Smooth muscle cell of the brain vasculature (primary cell): Measurements from ENCODE around the gene FBRSL1.
"Not testable (repeated sequence)": the region's sequence is repeated elsewhere in the genome, so short reads cannot be mapped to it uniquely, and the experiment has no call there.

Source experiments
- DNase-seq: peaks from one replicate; pipeline ENCODE4 v3.0.0-alpha.2; 2012; ENCODE audit warnings: low read depth, low spot score

The FBRSL1 gene

DNA sequence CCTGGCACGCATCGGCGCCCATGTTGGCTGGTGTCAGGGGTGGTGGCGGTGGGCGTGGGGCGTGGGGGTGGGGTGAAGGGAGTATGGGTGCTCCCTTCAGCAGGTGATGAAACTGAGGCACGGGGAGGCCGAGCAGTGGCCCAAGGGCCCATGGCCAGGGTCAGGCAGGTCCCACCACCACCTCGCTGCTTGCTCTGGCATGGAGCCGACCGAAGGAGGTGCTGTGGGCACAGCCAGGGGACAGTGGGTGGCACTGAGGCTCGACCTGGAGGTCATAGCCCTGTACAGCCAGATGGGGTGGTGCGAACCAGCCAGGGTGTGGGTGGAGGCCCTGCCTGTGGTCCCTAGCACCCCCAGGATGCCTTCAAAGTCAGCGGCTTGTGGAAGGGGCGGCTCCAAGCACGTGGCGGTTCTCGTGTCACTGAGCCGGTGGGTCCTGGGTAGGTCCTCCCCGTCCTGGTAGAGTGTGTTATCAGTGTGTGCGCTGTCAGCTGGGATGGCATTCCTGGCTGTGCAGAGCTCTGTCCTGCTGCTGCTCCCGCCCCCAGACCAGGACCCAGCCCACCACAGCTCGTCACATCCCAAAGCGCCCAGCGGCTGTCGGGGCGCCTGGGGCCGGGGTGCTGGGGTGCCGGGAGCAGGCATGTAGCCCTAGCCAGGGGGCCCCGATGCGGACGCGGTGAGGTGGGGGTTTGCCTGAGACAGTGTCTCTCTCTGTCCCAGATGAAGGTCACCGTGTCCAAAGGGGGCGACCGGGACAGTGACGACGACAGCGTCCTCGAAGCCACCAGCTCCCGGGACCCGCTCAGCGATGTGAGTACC is 35.3 kb downstream of the FBRSL1 start:
- no peak for DNase-seq

DNA sequence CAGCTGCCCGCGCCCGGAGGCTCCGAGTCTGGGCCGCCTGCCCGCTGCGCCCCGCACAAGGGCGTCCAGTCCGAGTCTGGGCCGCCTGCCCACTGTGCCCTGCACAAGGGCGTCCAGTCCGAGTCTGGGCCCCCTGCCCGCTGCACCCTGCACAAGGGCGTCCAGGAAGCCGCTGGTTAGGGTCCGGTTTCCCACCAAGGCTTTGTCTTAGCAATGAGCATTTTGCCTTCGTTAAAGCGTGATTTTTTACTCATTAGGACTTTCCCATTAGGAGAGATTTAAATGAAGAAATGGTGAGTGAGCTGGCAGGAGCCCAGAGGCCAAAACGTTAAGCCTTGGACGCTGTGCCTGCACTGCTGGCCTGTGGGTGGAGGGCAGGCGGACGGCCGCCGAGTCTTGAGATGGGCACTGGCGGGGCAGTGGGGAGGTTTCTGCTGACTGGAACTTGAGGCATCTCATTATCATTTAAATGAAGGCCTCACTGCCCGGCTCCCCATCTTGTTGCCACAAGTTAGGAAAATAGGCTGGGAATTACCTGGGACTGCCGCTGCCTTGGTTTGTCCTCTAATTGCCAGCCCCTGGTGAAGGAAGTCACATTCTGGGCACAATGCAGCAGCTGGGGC is 36.0 kb downstream of the FBRSL1 start:
- no peak for DNase-seq

DNA sequence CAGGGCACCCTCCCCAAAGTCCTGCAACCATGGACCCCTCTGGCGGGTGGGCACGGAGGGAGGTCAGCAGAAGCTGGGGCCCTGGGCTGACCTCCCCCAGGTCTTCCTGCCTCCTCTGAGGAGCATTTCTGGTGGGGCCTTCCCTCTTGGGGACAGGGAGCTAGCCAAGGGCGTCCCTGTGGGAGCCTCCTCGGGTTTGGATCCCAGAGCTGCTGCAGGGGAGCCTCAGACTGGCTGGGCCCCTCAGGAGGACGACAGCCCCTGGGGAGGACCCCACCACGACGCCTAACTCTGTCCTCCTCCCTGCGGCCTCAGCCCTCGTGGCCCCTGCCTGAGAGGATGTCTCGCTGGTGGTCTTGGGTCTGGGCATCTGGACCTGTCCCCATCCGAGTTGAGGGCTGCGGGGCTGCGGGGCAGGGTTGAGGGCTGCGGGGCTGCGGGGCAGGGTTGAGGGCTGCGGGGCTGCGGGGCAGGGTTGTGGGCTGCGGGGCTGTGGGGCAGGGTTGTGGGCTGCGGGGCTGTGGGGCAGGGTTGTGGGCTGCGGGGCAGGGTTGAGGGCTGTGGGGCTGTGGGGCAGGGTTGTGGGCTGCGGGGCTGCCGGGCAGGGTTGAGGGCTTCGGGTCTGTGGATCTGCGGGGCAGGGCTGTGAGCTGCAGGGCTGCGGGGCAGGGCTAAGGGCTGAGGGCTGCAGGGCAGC is 37.4 kb downstream of the FBRSL1 start:
- DNase-seq = no peak

DNA sequence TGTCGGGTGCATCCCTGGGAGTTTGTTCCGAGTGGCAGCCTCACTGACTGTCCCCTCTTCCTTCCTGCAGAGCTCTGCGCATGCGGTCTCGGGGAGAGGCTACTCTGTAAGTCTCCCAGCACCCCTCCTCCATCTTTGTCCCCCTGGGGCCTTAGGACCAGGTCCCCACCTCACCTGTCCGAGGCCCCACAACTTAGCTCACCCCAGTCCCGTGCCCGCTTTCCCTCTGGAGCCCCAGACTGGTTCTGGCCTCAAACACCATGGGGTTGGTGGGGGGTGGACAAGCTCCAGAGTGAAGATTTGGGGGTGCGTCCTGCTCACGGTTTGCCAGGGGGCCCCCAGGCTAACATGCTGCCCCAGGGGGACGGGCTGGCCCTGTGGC is 37.9 kb downstream of the FBRSL1 start:
- DNase-seq = no peak

DNA sequence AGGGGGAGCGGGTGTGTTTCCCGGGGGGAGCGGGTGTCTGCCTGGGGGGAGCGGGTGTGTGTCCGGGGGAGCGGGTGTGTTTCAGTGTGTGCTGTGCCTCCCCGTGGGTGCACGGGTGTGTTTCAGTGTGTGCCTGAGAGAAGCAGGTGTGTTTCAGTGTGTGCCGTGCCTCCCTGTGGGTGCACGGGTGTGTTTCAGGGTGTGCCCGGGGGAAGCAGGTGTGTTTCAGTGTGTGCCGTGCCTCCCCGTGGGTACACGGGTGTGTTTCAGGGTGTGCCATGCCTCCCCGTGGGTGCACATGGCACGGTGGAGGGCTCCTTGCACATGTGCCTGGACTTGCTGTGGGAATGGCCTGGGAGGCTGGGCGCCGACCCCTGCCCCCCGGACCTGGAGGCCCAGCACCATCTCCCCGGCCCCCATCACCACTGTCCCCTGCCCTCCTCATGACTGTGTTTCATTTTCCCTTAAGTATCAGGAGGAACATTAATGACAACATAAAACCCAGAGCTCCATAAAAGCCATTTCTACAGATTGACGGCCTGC is 38.7 kb downstream of the FBRSL1 start:
- no peak for DNase-seq

DNA sequence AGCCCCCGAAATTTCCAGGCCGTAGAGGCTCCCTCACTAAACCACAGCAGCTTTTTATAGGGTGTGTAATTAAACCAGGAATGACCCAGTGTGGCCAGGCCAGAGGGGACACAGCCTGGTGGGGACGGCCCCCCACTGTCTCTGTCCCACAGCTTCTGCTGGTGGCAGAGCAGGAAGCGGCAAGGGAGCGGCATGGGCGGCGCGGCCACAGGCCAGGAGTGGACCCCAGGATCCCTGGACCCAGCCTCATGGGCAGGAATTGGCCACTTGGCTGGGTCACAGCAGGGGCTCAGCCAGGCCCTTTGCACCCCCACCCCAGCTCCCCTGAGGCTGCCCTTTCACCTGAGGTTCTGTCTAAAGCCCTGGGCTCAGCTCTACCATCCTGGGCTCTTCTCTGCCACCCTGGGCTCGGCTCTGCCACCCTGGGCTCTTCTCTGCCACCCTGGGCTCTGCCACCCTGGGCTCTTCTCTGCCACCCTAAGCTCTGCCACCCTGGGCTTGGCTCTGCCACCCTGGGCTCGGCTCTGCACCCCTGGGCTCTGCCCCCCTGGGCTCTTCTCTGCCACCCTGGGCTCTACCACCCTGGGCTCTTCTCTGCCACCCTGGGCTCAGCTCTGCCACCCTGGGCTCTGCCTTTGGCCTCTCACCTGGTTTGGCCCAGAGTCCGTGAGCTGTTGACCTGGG is 39.3 kb downstream of the FBRSL1 start:
- no peak for DNase-seq

DNA sequence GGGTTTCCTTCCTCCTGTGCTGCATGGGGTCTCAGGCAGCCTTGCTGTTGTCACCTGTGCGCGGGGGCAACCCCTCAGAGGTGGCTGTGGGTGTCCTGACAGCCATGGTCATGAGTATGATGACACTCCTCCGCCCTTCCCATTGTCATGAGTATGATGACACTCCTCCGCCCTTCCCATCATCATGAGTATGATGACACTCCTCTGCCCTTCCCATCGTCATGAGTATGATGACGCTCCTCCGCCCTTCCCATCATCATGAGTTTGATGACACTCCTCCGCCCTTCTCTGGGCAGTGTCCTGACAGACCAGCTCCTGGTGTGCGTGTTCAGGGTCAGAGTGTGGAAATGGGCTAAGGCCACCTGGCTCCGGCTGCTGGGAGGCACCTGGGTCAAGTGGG is 40.0 kb downstream of the FBRSL1 start:
- no peak for DNase-seq

DNA sequence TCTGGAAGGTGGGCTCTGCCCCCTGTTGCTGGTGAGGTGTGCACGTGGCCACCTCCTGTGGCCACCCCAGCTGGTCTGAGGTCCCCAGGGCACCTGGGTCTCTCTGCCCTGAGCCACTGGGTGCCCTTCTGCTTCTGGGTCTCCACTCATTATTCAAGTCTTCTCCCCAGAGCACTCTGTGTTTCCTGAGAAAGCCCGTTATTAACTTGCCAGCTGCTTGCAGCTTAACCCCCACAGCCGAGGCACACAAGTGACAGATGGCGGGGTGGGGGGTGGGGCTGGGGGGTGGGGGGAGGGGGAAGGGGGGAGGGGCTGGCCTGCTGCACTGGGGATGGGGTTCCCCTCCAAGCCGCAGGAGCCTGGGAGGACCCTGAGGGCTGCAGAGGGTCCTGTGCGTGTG is 40.5 kb downstream of the FBRSL1 start:
- DNase-seq = no peak

DNA sequence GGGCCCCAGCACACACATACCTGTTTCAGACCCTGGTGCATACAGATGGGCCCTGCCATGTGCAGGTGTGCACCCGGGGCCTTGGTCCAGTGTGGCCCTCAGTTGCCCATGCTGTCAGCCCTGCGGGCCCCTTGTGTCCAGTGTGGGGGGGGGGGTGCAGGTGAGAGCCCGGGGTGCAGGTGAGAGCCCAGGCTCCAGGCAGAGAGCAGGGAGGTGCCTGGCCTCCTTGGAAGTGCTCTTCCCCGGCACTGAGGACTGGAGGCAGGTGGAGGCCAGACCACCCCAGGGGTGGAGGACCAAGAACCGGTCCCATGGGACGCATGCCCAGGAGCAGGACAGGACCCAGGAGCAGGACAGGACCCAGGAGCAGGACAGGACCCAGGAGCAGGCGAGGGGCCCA is 40.9 kb downstream of the FBRSL1 start:
- no peak for DNase-seq

DNA sequence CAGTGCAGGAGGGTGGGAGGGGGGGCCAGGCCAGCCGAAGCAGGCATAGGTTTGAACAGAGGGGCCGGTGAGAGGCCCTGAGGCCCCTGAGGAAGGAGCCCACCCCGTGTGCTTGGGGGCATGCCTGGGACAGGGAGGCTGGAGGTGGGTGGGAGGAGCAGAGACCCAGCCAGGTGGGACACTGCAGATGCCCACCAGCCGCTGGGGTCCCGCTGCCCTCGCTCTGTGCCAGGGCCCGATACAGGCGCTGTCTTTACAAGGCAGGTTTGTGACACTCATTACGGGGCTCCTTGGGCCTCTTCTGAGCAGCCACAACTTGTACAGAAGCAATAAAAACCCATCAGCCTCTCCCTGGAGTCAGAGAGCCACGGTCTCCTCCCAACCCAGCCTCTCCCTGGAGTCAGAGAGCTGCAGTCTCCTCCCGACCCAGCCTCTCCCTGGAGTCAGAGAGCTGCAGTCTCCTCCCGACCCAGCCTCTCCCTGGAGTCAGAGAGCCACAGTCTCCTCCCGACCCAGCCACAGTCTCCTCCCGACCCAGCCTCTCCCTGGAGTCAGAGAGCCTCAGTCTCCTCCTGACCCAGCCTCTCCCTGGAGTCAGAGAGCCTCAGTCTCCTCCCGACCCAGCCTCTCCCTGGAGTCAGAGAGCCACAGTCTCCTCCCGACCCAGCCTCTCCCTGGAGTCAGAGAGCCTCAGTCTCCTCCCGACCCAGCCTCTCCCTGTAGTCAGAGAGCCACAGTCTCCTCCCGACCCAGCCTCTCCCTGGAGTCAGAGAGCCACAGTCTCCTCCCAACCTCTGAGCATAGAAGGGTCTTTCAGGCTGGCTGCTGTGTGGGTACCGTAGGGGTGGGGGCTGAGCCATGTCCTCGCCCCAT is 43.0 kb downstream of the FBRSL1 start:
- DNase-seq = not testable (repeated sequence)

DNA sequence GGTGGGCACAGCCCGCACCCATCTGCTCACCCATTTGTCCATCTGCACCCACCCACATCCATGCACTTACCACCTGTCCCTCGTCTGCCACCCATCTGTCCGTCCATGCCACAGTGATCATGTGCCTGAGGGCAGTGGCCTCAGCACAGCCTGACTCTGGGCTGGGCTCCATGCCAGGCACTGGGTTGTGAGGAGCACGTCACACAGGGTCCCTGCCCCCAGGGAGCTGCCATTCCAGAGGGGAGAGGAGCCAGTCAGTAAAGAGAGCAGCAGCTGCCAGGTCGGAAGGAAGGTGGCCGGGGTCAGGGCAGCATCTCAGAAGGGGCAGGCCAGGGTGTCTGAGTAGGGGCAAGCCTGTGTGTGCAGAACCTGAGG is 43.6 kb downstream of the FBRSL1 start:
- DNase-seq = no peak

DNA sequence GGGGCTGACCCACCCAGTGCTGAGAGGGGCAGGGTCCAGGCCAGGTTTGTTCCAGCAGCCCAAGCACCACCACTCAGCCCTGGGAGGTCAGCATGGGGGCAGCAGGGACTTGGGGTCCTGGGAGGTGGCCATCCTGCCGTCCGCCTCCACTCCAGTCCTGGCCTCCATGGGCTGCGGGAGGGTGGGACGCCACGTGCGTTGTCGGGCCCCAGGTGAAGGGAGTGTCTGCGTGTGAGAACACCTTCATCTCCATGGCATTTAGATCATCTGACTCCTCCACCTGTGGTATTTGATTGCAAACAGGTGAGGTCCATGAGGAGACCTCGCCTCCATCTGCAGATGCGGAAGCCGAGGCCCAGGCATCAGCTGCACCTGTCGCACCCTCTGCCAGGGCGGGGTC is 44.1 kb downstream of the FBRSL1 start:
- no peak for DNase-seq

DNA sequence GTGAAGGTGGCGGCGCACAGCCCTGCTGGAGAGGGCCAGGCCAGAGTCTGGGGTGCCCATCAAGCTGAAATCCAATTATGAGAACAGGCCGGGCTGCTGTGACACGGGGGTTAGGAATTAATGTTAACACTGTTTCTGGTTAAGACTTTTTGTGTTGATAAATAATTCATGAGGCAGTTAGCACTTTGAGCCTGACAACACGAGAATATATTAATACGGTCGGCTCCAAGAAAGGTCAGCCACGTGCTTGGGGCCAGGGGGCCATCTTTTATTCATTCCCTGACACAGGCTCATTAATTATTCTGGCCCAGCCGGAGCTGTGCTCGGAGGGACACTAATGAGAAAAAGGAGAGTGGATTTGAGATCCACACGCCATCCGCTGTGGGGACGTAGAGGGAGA is 45.1 kb downstream of the FBRSL1 start:
- DNase-seq = no peak

DNA sequence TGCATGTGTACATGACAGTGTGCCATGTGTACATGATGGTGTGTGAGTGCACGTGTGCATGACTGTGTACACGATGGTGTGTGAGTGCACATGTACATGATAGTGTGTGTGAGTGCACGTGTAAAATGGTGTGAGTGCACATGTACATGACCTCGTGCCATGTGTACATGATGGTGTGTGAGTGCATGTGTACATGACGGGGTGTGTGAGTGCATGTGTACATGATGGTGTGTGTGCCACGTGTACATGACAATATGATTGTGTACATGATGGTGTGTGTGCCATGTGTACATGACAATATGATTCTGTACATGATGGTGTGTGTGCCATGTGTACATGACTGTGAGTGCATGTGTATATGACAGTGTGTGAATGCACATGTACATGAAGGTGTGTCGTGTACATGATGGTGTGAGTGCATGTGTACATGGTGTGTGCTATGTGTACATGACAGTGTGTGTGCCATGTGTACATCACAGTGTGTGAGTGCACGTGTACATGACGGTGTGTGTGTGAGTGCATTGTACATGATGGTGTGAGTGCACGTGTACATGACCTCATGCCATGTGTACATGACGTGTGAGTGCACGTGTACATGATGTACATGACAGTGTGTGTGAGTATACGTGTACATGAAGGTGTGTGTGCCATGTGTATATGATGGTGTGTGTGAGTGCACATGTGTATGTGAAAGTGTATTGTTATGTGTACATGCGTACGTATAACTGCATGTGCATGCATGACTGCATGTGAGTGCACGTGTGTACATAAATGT is 46.3 kb downstream of the FBRSL1 start:
- DNase-seq = no peak

DNA sequence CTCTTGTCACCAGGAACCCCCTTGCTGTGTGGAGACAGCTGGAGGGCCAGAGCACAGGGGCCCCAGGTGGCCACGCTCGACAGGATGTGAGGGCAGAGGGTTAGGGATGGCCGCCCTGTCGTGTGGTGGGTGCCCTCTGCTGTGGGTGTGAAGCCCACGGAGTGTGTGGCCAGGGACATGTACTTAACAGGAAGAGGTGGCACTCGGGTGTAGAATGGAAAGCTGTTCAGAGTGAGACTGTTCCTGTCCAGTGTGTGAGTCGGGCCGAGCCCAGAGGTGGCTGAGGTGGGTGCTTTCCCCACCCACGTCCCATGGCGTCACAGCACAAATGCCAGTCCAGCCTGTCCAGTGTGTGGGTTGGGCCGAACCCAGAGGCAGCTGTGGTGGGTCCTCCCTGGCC is 47.1 kb downstream of the FBRSL1 start:
- DNase-seq = no peak

DNA sequence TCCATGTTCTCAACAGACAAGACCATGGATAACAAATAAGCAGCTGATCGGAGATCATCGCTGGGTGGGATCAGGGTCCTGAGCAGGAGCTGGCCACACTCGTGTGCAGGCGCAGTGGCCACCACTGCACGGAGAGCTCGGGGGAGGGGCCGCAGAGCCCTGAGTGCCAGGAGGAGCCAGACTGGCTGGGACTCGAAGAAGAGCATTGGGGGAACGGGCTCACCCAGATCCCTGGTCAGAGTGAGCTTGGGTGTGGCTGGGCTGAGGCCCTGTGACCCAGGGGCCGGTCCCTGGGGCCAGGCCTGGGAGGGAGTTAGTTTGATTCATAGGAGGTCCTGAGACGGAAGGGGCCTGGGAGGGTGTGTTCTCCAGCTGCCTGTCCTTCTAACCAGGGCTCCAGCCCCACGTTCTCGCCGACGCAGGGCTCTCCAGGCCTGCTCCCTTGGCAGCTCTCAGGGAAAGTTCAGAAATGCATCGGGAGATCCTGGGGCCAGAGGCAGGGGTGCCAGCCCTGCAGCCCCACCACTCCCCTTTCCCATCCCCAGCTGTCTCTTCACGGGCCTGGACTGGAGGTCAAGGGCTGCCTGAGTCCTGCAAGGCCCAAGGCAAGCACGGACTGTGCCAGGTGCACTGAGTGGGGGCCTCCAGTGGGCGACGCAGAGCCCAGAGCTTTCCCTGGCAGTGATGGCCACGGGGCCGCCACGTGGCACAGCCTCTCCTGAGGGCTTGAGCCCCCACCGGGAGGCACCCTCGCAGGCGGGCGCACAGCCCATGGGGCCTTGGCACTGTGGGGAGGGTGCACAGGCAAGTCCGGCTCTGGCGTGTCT is 48.1 kb downstream of the FBRSL1 start:
- no peak for DNase-seq

DNA sequence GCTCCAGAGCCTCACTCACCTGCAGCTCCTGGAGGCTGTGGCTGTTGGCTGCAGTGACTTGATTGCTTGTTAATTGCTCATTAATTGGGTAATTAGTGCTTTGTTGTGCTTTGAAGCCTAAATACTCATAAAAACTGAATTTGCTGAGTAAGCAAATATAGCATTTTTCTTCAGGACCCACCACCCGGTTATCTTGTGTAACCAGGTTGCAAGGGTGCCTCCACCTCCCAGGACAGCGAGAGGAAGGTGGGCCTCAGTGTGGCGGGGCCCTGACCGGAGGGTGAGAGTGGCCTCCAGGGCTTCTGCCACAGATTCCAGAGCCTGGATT is 48.7 kb downstream of the FBRSL1 start:
- no peak for DNase-seq

DNA sequence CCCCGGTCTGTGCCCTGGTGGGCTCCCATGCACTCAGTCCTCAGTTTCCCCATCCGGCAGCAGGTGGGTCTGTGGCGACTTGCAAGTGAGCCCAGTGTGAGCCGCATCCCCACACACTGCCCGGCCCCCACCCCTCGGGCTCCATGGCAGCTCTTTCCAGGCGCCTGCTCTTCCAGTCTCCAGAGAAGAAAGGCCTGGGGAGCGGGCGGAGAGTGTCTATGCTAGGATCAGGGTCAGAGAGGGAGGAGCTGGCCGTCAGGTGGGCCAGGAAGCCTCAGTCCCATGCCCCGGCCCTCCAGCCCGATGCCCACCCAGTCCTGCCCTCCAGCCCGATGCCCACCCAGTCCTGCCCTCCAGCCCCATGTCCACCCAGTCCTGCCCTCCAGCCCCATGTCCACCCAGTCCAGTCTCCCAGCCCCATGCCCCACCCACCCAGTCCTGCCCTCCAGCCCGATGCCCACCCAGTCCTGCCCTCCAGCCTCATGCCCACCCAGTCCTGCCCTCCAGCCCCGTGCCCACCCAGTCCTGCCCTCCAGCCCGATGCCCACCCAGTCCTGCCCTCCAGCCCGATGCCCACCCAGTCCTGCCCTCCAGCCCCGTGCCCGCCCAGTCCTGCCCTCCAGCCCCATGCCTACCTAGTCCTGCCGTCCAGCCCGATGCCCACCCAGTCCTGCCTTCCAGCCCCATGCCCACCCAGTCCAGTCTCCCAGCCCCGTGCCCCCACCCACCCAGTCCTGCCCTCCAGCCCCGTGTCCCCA is 49.2 kb downstream of the FBRSL1 start:
- no peak for DNase-seq

DNA sequence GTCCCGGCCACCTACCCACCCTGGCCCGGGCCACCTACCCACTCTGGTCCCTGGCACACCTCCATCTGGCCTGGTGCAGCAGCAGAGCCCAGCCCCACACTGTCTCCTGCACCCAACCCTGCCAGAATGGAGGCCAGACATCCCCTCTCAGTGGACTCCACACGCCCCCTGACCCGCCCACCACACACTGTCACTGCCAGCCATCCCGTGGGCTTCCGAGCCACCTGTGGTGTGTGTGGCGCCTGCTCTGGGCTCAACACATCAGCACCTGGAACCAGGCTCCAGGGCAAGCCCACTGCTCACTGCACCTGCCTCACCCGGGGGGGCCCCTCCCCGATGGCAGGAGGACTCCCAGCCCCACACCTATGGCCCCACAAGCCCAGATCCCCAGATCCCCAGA is 50.5 kb downstream of the FBRSL1 start:
- no peak for DNase-seq
